Activated CD4-positive, alpha-beta T cell treated with anti-CD3 and anti-CD28 coated beads, Interleukin-2, amount 10 ng/mL, durations not matched to agents 24 days and 14 days (primary cell): ENCODE data around the gene SEMA3B. TPM values are rescaled to one million over a fixed set of nuclear protein-coding genes. Genes with fewer than 3 reads are reported as not detected.
"Not testable (repeated sequence)": the region's sequence is repeated elsewhere in the genome, so short reads cannot be mapped to it uniquely, and the experiment has no call there.

Source experiments
- DNase-seq: peaks from one replicate; pipeline ENCODE4 v3.0.0; 2022
- H3K27ac Mint-ChIP-seq: one replicate; pipeline ENCODE4 v1.8.0; 2022; ENCODE audit warnings: mild to moderate bottlenecking, mixed read lengths
- H3K27me3 Mint-ChIP-seq: one replicate; pipeline ENCODE4 v1.8.0; 2022; ENCODE audit warnings: mixed read lengths
- H3K36me3 Mint-ChIP-seq: one replicate; pipeline ENCODE4 v1.8.0; 2022; ENCODE audit warnings: low read depth, mild to moderate bottlenecking, mixed read lengths
- H3K4me1 Mint-ChIP-seq: one replicate; pipeline ENCODE4 v1.8.0; 2021; ENCODE audit warnings: mixed read lengths
- H3K4me3 Mint-ChIP-seq: one replicate; pipeline ENCODE4 v1.8.0; 2022; ENCODE audit warnings: mild to moderate bottlenecking, moderate library complexity, mixed read lengths
- H3K9me3 Mint-ChIP-seq: one replicate; pipeline ENCODE4 v1.8.0; 2021; ENCODE audit warnings: mixed read lengths
- intact Hi-C: fragments of 100-400 bp; cut with micrococcal nuclease; formaldehyde crosslinking; loops from one replicate; pipeline ENCODE4 v1.15.1; 2023
- total RNA-seq: library from RNA; stranded (reverse); gene quantifications from 2 replicates; pipeline ENCODE4 v1.2.3, GENCODE V29; 2022

The SEMA3B gene
- total RNA-seq, 1 donor from 2014 or later: 0.82 TPM

DNA sequence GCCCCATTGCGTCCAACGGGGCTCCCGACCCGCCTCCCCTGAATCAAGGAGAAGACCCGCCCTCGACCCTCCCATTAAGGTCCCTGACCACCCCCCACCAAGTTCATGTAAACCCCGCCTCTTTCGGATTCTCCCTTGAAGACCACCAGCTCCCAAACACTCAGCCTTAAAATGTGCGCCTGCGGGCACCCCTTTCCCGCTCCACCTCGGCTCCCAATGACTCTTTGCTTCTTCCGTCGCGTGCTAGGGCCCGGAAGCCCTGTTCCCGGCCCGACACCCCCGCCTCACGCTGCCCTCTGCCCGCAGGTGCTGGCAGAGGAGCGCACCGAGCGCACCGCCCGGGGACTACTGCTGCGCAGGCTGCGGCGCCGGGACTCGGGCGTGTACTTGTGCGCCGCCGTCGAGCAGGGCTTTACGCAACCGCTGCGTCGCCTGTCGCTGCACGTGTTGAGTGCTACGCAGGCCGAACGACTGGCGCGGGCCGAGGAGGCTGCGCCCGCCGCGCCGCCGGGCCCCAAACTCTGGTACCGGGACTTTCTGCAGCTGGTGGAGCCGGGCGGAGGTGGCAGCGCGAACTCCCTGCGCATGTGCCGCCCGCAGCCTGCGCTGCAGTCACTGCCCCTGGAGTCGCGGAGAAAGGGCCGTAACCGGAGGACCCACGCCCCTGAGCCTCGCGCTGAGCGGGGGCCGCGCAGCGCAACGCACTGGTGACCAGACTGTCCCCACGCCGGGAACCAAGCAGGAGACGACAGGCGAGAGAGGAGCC is 7.2 kb downstream of the SEMA3B start:
- H3K4me1 Mint-ChIP-seq: peaks cover 28% of the 10 kb centered on the region
- H3K36me3 Mint-ChIP-seq: no peaks in the 10 kb centered on the region
- H3K9me3 Mint-ChIP-seq: no peaks in the 10 kb centered on the region
- peak; percentile 79 for DNase-seq
- H3K27me3 Mint-ChIP-seq: peaks cover 39% of the 10 kb centered on the region
- H3K27ac Mint-ChIP-seq: no peak overlapping the region
- intact Hi-C loops: no loop called here
- peak overlapping the region; percentile 64 for H3K4me3 Mint-ChIP-seq

DNA sequence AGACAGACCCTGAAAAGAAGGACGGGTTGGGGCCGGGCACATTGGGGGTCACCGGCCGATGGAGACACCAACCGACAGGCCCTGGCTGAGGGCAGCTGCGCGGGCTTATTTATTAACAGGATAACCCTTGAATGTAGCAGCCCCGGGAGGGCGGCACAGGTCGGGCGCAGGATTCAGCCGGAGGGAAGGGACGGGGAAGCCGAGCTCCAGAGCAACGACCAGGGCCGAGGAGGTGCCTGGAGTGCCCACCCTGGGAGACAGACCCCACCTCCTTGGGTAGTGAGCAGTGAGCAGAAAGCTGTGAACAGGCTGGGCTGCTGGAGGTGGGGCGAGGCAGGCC is 7.8 kb downstream of the SEMA3B start:
- no peaks in the 10 kb centered on the region for H3K9me3 Mint-ChIP-seq
- H3K4me3 Mint-ChIP-seq: no peak overlapping the region
- H3K36me3 Mint-ChIP-seq: no peaks in the 10 kb centered on the region
- H3K4me1 Mint-ChIP-seq: peaks cover 24% of the 10 kb centered on the region
- H3K27ac Mint-ChIP-seq: no peak overlapping the region
- no peak for DNase-seq
- H3K27me3 Mint-ChIP-seq: peaks cover 39% of the 10 kb centered on the region
- intact Hi-C loops: no loop called here

DNA sequence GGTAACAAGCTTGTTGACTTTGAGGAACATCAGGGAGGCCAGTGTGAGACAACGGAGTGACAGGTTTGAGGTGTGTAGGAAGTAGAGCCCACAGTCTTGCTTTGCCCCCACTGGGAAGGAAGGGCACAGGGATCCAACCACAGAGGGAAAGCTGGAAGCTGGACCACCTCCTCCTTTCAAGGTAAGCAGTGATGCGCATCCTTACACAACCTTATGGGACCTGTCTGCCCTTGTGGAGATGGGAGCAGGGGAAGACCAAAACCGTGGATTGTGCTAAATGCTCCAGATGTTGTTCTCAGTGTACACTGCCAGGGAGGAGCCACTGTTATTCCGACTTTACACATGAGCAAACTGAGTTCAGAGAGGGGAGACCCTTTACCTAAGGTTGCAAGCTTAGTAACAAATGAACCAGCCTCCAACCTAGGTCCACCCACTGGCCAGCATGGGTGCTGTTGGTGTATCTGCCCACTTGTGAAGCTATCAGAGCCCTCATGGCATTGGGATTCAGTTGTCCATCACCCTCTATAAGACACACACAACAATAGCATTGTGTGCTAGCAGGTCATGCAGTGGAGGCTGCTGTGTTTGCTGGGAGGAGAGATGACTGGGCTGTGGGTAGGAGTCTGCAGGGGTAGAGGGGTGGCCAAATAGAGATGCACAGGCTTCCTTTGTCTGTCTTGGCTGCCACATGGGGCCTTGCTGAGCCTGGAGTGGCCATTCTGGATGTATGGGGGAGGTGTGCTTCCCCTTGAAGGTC is 9.4 kb downstream of the SEMA3B start:
- Mint-ChIP-seq H3K4me3 (no peak overlapping the region), H3K36me3 (no peaks in the 10 kb centered on the region), H3K4me1 (peaks cover 16% of the 10 kb centered on the region), H3K27ac (no peak overlapping the region), H3K9me3 (no peaks in the 10 kb centered on the region), H3K27me3 (peaks cover 34% of the 10 kb centered on the region)
- DNase-seq: no peak
- intact Hi-C loops: no loop called here

DNA sequence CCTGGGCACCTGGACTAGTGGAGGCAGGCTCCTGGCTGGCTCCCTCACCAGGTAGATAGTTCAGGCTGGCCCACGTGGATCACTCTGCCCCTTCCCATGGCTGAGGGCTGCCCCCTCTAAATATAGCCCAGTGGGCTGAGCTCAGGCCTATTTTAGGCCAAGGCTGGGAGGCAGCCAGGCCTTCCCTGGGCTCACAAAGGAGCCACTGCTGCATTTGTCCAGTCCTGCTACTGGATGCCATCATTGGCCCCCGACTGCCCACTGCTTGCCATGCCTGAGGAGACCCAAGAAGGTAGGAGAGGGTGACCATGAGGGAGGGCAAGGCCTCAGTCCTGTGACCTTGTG is 9.9 kb downstream of the SEMA3B start, which contains the start of gene LSMEM2:
TSS of gene LSMEM2 (plus strand) at position 208 of the 345 bp plus-strand sequence. CDS start at position 235, 27 bp downstream.
- Mint-ChIP-seq H3K4me1 (peaks cover 15% of the 10 kb centered on the region), H3K27me3 (peaks cover 34% of the 10 kb centered on the region), H3K4me3 (no peak within 1 kb of the TSS), H3K27ac (no peak within 1 kb of the TSS), H3K9me3 (no peaks in the 10 kb centered on the region), H3K36me3 (no peaks in the 10 kb centered on the region)
- intact Hi-C loops: no loop called here
- no peak for DNase-seq

DNA sequence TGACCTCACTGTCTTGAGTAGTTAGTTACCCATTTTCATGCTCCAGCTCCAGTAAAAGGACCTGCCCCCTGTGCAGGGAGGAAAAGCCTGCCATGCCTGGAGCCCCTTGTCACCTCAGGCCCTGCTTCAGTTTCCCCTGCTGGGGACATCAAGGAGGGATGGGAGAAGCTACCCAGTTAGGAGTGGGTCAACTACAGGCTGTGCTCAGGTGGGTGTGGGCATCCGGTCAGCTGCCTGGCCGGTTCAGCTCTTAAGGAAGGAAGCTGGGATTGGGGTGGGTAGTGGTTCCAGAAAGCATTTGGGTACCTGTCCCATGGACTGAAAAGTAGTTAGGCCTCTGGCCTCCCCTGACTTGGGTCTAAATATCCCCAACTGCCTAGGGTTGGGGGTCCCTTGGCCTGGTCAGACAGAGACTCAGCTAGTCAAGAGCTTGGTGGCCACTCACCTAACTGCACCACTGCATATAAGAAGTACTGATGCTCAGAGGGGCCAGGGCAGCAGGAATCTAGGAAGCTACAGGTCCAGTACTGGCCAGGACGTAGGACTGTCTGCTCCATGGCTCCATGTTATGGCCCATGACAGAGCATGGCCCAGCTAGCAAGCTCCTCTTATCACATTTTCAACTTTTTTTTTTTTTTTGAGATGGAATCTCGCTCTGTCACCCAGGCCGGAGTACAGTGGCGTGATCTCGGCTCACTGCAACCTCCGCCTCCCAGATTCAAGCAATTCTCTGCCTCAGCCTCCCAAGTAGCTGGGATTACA is 10.5 kb downstream of the SEMA3B start:
- DNase-seq: no peak
- H3K27ac Mint-ChIP-seq: no peak overlapping the region
- H3K4me3 Mint-ChIP-seq: no peak overlapping the region
- peaks cover 28% of the 10 kb centered on the region for H3K27me3 Mint-ChIP-seq
- H3K4me1 Mint-ChIP-seq: peaks cover 11% of the 10 kb centered on the region
- H3K9me3 Mint-ChIP-seq: no peaks in the 10 kb centered on the region
- peaks cover under 1% of the 10 kb centered on the region for H3K36me3 Mint-ChIP-seq
- intact Hi-C loops: no loop called here

DNA sequence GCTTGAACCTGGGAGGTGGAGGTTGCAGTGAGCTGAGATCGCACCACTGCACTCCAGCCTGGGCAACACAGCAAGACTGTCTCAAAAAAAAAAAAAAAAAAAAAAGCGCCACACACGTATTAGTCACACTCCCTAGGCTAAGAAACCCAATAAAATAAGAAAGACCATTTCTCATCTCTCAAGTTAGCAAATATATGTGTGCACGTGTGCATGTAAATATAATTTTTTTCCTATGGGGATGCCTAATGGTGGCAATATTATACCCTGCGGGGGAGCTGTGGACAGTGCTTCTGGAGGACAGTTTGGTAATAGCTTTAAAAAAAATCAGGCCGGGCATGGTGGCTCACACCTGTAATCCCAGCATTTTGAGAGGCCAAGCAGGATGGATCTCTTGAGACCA is 15.2 kb downstream of the SEMA3B start:
- H3K4me1 Mint-ChIP-seq, intact Hi-C loops, H3K27ac Mint-ChIP-seq, H3K4me3 Mint-ChIP-seq, H3K27me3 Mint-ChIP-seq, DNase-seq, H3K9me3 Mint-ChIP-seq: not testable (repeated sequence)
- peaks cover 23% of the 10 kb centered on the region for H3K36me3 Mint-ChIP-seq

DNA sequence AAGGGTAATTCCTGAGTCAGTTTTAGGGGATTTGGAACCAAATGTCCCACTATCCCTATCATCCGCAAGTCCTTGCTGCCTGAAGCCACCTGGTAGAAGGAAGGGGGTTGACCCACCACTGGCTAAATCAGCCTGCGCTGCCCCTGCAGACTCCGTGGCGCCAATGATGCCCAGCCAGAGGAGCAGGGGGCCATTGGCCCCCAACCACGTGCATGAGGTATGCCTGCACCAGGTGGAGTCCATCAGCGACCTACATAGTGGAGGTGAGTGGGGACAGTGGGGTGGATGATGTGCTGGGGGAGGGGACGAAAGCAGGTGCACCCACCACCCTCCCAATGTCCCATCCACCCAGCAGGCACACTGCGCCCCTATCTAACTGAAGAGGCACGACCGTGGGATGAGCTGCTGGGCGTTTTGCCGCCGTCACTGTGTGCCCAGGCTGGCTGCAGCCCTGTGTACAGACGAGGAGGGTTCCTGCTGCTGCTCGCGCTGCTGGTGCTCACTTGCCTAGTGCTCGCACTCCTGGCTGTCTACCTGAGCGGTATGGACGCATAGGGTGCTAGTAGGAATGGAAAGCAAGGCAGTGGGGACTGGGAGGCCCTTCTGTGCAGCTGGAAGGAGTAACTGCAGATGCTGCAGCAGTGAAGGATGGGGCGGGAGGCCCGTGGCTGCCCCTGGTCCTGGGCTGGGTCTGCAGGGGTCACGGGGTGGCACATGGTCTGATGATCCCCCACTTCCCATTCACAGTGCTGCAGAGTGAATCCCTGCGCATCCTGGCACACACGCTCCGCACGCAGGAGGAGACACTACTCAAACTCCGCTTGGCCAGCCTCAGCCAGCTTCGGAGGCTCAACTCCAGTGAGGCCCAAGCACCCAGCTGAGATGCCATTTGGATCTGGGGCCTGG is 17.6 kb downstream of the SEMA3B start:
- DNase-seq: no peak
- intact Hi-C loops: no loop called here
- H3K36me3 Mint-ChIP-seq: peaks cover 42% of the 10 kb centered on the region
- peaks cover 7% of the 10 kb centered on the region for H3K4me1 Mint-ChIP-seq
- no peaks in the 10 kb centered on the region for H3K9me3 Mint-ChIP-seq
- H3K27me3 Mint-ChIP-seq: no peaks in the 10 kb centered on the region
- no peak overlapping the region for H3K27ac Mint-ChIP-seq
- H3K4me3 Mint-ChIP-seq: no peak overlapping the region

DNA sequence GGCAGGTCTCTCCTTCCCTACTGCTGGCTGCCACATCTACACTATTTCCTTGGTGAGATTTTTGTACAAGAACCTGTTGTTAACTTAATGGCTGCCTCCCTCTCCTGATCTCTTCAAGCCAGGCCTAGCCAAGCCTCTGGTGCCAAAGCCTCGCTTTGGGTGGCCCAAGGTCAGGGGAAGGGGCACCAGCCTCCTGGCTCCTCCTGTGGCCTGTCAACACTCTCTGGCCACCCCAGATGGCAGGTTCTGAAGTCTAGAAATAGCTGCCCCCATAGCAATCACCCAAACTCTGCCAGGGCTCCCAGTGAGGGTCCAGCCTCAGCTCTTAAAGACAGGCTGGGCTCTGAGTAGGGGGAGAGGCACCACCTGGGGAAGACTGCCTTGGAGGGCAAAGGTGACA is 18.3 kb downstream of the SEMA3B start:
- H3K27me3 Mint-ChIP-seq: no peaks in the 10 kb centered on the region
- H3K4me3 Mint-ChIP-seq: no peak overlapping the region
- no peaks in the 10 kb centered on the region for H3K9me3 Mint-ChIP-seq
- H3K27ac Mint-ChIP-seq: no peak overlapping the region
- no peak for DNase-seq
- H3K4me1 Mint-ChIP-seq: peaks cover 7% of the 10 kb centered on the region
- intact Hi-C loops: no loop called here
- peaks cover 42% of the 10 kb centered on the region for H3K36me3 Mint-ChIP-seq

DNA sequence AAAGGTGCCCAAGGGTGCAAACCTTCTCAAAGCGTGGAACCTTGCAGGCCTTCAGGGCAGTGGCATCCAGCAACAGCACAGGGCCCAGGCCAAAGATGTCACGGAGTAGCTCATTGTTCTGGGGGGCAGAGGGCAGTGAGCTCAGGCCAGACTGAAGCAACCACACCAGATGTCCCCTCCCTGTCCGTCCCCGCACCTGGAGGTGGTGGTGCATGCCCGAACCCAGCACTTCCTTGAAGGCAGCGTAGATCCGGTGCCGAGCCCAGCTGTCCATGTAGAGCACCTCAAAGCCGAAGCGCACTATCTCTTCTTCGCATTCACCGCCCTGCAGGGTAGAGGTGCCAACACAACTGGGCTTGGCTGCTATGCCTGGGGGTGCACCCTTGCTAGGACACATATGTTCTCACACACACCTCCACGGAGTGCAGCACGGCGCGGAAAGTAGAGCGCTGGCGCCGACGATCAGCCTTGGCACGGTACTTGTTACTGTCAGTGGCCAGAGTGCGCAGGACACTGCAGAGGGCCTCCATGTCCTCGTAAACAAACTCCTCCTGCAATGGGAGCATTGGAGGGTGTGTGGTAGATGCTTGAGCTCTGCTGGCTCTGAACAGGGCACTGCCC is 19.6 kb downstream of the SEMA3B start:
- peaks cover 14% of the 10 kb centered on the region for H3K4me1 Mint-ChIP-seq
- intact Hi-C loops: no loop called here
- peaks cover 42% of the 10 kb centered on the region for H3K36me3 Mint-ChIP-seq
- no peak overlapping the region for H3K27ac Mint-ChIP-seq
- DNase-seq: peak; percentile 55
- no peak overlapping the region for H3K4me3 Mint-ChIP-seq
- H3K27me3 Mint-ChIP-seq: no peaks in the 10 kb centered on the region
- no peaks in the 10 kb centered on the region for H3K9me3 Mint-ChIP-seq

DNA sequence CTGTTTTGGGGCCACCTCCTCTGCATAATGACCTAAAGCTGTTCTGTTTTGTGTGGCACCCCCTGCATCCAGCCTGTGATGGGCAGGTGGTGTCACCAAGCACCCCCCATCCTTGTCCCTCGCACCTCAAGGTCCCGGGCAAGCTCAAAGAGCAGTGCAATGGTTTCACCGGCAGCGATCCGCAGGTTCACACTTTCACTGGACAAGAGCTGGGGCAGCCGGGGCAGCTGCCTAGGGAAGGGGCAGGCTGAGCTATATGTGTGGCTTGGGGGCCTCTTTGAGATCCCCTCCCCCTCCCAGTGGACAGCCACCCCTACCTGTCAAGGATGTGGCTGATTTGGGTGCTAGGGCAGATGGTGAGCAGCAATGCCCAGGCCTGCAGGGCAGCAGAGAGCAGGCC is 20.2 kb downstream of the SEMA3B start:
- no peak for DNase-seq
- intact Hi-C loops: no loop called here
- H3K36me3 Mint-ChIP-seq: peaks cover 42% of the 10 kb centered on the region
- peaks cover 14% of the 10 kb centered on the region for H3K4me1 Mint-ChIP-seq
- peak overlapping the region; percentile 15 for H3K4me3 Mint-ChIP-seq
- no peaks in the 10 kb centered on the region for H3K9me3 Mint-ChIP-seq
- no peak overlapping the region for H3K27ac Mint-ChIP-seq
- no peaks in the 10 kb centered on the region for H3K27me3 Mint-ChIP-seq

DNA sequence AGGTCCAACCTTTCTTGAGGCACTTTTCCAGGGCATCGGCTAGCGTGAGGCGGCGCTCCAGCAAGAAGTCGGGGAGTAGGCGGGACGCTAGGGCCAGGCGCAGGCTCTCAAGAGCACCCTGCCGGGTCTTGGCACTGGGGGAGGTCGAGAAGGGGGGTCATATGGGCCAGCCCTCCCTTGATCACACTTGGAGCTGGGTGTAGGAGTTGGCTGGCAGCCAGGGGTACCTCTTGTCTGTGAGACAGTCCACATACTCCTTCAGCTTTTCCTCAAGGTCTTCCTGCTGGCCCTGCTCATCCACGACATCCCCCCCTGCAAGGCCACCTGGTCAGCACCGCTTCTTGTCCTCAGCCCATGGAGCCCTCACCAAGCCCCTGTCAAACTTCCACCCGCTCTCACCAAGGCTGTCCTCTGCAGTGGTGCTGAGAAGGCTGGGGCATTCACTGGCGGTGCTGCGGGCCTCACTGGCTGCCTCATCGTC is 21.3 kb downstream of the SEMA3B start:
- Mint-ChIP-seq H3K36me3 (peaks cover 40% of the 10 kb centered on the region), H3K27me3 (no peaks in the 10 kb centered on the region), H3K27ac (no peak overlapping the region), H3K4me1 (peaks cover 14% of the 10 kb centered on the region), H3K4me3 (peak overlapping the region; percentile 94), H3K9me3 (no peaks in the 10 kb centered on the region)
- DNase-seq: peak; percentile 59
- intact Hi-C loops: loop anchor here (10.0 kb wide), 1 partner anchor 615 kb away; the partner anchor contains the start of gene APEH

DNA sequence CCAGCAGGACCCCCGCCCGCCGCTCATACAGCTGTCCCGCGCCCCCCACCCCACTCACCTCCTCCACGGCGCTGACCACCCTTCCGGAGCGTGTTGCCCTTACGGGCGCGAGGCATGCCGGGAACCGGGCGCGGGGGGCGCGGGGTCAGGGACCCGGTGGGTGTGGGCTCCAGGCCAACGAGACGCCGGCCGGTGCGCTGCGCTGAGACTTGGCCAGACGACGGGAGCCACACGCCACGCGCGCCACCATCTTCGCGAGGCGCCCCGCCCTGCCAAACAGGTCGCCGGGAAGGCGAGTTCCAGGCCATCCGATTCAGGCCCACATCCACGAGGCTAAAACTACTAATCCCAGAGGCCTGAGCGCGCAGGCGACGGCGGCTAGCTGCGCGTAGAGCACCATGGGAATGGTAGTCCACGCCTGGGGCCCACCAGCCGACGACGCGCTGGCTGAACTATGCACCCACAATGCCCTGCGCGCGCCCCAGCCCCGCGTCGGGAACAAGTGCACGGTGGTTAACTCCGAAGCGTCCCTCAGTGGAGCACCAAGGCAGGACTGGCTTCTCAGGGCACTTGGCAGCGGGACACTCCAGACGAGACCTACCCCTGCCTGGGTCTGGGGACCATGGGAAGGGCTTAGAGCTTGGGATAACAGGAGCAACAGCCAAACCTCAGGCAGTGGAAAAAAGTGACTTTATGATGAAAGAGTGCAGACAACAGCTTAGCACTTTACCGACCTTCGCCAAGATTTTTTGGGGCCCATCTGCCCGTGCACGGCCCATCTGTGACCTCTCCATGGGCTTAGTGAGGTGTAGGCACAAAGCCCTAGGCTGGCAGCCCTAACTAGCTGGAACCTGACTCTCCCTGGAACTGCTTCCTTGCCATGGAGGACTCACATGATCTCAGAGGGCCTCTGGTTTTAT is 23.5 kb downstream of the SEMA3B start, which contains the start of gene IFRD2:
TSS of gene IFRD2 (minus strand) at position 271 of the 920 bp plus-strand sequence. CDS start at position 116, 155 bp downstream.
- H3K36me3 Mint-ChIP-seq: peaks cover 33% of the 10 kb centered on the region
- H3K27me3 Mint-ChIP-seq: no peaks in the 10 kb centered on the region
- peak within 1 kb of the TSS; percentile 94 for H3K4me3 Mint-ChIP-seq
- no peaks in the 10 kb centered on the region for H3K9me3 Mint-ChIP-seq
- H3K4me1 Mint-ChIP-seq: peaks cover 12% of the 10 kb centered on the region
- peak within 1 kb of the TSS; percentile 96 for H3K27ac Mint-ChIP-seq
- intact Hi-C loops: loop anchor here (1.0 to 10.0 kb wide), 4 partner anchors 36 to 618 kb away; partner anchors contain the start of genes APEH, RBM5, TMEM115 and TUSC2
- DNase-seq: peak; percentile 99
